Tibial nerve (tissue), 3 donors: ENCODE measurements around the gene FNDC1.

Experiments used
- POLR2A ChIP-seq, 2 donors: fragments of 450-650 bp; IDR thresholded peaks; one replicate each; pipeline ENCODE4 v1.6.1; 2017; ENCODE audit warnings: antibody characterized with exemption in 2 of 2, mild to moderate bottlenecking in 2 of 2, moderate library complexity in 2 of 2
- TF ChIP-seq, protein P1 (sequence below), 5 experiments: fragments of 200-600 bp in 3 of 5; fragments of 450-650 bp in 2 of 5; sonication (generic) in 3 of 5; IDR thresholded peaks; one replicate each; pipeline ENCODE4 v1.5.1; 2016 to 2019; ENCODE audit warnings: antibody characterized with exemption in 5 of 5, mild to moderate bottlenecking in 3 of 5, moderate library complexity in 2 of 5

GRCh38 chr6:159229651-159230051 lies 60.5 kb downstream of the FNDC1 start:
- TF ChIP-seq, protein P1, sequence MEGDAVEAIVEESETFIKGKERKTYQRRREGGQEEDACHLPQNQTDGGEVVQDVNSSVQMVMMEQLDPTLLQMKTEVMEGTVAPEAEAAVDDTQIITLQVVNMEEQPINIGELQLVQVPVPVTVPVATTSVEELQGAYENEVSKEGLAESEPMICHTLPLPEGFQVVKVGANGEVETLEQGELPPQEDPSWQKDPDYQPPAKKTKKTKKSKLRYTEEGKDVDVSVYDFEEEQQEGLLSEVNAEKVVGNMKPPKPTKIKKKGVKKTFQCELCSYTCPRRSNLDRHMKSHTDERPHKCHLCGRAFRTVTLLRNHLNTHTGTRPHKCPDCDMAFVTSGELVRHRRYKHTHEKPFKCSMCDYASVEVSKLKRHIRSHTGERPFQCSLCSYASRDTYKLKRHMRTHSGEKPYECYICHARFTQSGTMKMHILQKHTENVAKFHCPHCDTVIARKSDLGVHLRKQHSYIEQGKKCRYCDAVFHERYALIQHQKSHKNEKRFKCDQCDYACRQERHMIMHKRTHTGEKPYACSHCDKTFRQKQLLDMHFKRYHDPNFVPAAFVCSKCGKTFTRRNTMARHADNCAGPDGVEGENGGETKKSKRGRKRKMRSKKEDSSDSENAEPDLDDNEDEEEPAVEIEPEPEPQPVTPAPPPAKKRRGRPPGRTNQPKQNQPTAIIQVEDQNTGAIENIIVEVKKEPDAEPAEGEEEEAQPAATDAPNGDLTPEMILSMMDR (IDR thresholded peaks at IDR 0.05), result no peak
- TF ChIP-seq POLR2A (IDR thresholded peaks at IDR 0.05), result no peak
